Right renal pelvis (tissue), 4 donors: Measurements from ENCODE around the gene C12orf54. TPM values are rescaled to one million over a fixed set of nuclear protein-coding genes. Genes with fewer than 3 reads are reported as not detected.
A peak's percentile ranks its signal among the peaks of the same experiment; 100 is the strongest.
"Not testable (repeated sequence)": the region's sequence is repeated elsewhere in the genome, so short reads cannot be mapped to it uniquely, and the experiment has no call there.

ENCODE experiments used
- DNase-seq, 4 donors: peaks; one replicate each; pipeline ENCODE4 v3.0.0-alpha.2; 2013; ENCODE audit warnings: low read depth in 4 of 4, low spot score in 3 of 4, missing footprints in 1 of 4
- polyA plus RNA-seq, 4 donors: library from polyadenylated mRNA; unstranded; fragments of 120-200 nt; gene quantifications; one replicate each; pipeline ENCODE4 v1.2.1, GENCODE V29; 2013; ENCODE audit not compliant: insufficient read length in 4 of 4

The C12orf54 gene
- polyA plus RNA-seq, 4 donors: 0.49 to 0.77 (median 0.50) TPM; not detected in 1

DNA sequence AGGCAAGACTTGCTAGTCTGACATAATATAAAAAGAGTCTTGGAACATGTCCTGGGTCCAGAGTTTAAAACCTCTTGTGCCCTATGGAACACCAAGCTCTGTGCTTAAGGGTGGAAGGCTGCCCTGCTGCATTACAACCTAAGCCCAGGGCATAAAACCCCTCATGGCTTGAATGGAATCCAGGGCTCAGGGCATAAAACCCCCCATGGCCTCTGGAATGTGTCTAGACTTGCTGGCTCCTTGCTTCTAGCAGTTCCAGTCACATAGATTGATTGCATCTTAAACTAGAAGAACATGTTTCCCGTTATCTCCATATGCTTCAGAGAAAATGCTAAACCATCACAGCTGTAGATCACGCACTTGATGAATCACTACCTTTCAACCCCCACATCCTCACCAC, 24.5 kb downstream of the C12orf54 start:
- DNase-seq: not testable (repeated sequence)

DNA sequence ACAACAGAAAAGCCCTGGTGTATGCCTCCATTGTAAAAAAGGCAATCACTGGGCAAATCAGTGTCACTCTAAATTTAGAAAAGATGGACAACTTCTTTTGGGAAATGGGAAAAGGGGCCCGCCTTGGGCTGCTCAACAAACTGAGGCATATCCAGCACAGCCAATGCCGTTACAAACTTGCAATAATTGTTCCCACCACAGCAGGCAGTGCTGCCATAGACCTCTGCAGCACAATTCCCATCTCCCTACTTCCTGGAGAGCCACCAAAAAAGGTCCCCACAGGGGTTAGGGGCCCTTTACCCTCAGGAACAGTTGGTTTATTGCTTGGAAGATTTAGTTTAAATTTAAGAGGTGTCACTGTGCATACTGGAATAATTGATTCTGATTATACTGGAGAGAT, 26.7 kb downstream of the C12orf54 start:
- no peak for DNase-seq

DNA sequence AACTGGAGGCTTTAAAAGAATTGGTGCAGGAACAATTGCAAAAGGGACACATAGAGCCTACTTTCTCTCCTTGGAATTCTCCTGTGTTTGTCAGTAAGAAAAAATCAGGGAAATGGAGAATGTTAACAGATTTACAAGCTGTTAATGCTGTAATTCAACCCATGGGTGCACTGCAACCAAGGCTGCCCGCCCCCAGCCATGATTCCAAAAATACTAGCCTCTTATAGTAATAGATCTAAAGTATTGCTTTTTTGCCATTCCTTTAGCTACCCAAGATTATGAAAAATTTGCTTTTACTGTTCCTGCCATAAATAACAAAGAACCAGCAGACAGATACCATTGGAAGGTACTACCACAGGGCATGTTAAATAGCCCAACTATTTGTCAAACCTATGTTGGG, 27.8 kb downstream of the C12orf54 start:
- DNase-seq: no peak

DNA sequence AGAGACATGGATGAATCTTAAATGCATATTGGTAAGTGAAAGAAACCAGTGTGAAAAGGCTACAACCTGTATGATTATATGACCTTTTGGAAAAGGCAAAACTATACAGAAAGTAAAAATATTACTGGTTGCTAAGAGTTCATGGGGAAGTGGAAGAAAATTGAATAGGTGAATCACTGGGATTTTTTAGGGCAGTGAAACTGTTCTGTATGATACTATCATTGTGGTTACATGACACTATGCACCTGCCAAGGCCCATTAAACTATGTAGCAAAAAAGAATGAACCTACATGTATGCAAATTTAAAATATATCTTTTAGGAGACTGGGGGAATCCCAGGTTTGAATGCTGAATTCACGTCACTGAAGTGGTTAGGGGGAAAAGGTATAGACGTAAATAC, 30.6 kb downstream of the C12orf54 start:
- no peak for DNase-seq

DNA sequence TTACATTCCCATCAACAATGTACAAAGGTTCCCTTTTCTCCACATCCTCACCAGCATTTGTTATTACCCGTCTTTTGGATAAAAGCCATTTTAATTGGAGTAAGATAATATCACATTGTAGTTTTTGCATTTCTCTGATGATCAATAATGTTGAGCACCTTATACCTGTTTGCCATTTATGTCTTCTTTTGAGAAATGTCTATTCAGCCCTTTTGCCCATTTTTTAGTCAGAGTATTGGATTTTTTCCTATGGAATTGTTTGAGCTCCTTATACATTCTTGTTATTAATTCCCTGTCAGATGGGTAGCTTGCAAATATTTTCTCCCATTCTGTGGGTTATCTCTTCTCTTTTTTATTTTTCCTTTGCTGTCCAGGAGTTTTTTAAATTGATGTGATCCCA, 32.4 kb downstream of the C12orf54 start:
- no peak for DNase-seq

DNA sequence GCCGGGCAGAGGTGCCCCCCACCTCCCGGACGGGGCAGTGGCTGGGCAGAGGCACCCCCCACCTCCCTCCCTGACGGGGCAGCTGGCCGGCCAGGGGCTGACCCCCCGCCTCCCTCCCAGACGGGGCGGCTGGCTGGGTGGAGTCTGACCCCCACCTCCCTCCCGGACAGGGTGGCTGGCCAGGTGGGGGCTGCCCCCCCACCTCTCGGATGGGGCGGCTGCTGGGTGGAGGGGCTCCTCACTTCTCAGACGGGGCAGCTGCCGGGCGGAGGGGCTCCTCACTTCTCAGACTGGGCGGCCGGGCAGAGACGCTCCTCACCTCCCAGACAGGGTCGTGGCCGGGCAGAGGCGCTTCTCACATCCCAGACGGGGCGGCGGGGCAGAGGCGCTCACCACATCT, 38.1 kb downstream of the C12orf54 start:
- DNase-seq: not testable (repeated sequence)

DNA sequence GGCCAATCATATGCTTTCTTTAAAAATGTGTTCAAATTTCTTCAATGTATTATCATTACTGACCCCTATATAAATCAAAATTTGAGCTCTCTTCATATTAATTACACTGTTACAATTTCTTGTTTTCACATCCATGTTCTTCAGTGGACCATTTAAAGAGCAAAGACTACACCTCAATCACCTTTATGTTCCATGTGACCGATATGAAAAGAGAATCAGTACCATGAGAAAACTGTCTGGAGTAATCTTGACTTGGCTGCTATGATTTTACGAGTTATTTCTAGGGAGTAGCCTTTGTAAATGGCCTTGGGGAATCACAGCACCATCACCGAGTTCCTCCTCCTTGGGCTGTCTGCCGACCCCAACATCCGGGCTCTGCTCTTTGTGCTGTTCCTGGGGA, 43.0 kb downstream of the C12orf54 start, which contains the start of gene OR8S1:
Gene OR8S1 (plus strand): TSS at position 301 of the 400 bp plus-strand sequence. CDS start 0 bp downstream, at position 301.
- no peak for DNase-seq

DNA sequence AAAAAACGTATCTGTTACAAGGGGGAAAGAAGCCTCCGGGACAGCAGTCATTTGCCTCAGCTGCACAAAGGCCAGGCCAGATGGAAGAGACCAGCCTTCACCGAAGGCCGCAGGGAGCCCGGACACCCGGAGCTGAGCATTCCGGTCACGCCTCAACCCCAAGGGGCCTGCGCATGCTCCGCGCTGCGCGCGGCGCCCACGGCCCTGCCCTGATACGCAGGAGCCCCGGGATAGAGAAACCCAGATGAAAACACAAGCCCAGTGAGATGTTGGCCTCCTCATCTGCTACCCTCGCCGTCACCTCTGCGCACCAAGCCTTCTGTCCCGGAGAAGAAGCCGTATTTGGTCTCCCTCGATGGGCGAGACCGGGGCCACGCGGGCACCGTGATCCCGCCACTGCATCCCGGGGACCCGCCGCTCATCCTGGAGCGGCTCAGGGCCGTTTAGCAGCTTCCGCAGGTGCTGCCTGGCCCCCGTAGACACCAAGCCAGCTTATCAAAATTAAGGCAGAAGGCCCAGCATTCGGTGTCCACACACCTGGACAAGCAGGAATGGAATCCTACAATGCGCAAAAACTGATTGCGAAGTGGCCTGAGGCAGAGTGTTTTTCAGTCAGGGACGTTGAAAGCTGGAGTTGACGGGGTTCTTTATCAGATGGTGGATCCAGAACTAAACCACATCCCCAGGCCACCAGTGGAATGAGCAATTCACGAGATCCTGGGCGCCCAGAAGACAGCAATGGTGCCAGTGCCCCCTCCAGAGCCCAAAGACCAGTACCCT, 45.8 kb downstream of the C12orf54 start:
- DNase-seq: no peak

DNA sequence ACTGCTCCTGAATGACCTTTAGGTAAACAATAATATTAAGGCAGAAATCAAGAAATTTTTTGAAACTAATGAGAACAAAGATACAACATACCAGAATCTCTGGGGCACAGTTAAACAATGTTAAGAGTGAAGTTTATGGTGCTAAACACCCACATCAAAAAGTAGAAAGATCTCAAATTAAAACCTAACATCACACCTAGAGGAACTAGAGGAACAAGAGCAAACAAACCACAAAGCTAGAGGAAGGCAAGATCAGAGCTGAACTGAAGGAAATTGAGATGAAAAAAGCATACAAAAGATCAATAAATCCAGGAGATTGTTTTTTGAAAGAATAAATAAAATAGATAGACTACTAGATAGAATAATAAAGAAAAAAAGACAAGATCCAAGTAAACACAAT, 50.3 kb downstream of the C12orf54 start:
- no peak for DNase-seq

DNA sequence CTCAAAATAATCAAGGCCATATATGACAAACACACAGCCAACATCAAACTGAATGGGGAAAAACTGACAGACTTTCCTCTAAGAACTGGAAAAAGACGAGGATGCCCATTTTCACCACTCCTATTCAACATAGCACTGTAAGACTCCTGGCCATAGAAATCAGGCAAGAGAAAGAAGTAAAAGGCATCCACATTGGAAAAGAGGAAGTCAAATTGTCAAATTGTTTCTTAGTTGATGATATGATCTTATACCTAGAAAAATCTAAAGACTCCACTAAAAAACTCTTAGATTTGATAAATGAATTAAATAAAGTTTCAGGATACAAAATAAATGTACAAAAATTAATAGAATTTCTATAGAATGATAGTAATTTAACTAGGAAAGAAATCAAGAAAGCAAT, 54.3 kb downstream of the C12orf54 start:
- no peak for DNase-seq

DNA sequence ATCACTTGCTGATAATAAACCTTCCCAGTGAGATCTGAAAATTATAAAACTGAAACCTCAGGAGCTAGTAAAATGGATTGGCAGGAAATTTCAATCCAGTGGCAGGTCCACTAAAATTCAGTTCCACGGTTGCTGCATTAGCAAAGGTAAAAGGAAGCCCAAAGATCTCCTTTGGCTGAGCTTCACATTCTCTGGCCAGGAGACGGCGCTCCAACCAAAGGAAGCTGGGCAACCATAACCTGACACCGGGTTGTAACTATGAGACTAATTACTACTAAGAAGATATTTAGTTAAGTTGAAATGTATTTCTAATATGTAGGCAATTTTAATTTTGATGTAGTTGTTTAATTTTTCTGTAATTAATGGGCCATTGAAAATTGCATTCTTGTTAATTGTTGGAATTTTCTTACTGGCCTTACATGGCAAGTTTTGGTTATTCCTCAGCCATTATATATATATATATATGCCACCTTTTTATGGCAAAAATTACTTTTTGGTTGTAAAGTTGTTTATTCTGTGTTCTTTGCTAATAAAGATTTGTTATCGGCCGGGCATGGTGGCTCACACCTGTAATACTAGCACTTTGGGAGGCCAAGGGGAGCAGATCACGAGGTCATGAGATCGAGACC, 60.1 kb downstream of the C12orf54 start:
- DNase-seq: peak in 1 of 4 donors; percentile 1

DNA sequence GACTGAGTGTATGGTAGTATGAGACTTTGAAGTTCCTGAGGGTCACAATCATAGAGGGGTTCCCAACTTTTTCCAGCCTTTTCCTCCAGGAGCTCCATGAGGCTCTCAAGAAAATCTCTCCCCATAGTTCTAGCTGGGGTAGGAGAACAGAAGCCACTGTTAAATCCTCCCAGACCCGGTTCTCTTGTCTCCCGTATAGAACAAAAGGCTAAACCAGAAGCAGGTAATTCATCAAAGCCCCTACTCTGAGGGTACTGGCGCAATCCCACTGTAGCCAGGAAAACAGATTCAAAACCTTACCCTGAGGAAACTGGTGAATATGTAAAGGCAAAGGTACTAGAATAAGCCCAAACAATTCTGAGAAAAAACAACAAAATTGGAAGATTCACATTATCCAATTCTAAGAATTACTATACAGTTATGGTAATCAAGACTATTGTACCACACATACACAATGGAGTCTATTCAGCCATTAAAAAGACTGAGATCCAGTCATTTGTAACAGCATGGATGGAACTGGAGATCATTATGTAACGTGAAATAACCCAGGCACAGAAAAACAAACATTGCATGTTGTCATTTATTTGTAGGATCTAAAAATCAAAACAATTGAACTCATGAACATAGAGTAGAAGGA, 63.7 kb downstream of the C12orf54 start:
- DNase-seq: no peak

Other genes with a start within 250 kb of the C12orf54 start
- 10 to 100 TPM; 21.8 to 26.5 (median 24.1) TPM for gene ZNF641, start 131.6 kb upstream of the C12orf54 start, polyA plus RNA-seq
- gene ANP32D, start 9.9 kb upstream of the C12orf54 start, polyA plus RNA-seq: under 1 TPM in 3 of 4 donors, not detected in 1; 0.18 to 0.31 (median 0.20) TPM
- gene OR8S1, start 43.1 kb downstream of the C12orf54 start, polyA plus RNA-seq: not detected
- gene LALBA, start 87.5 kb downstream of the C12orf54 start, polyA plus RNA-seq: not detected
- 10 to 100 TPM; 44.9 to 58.1 (median 51.0) TPM for gene KANSL2, start 199.7 kb downstream of the C12orf54 start, polyA plus RNA-seq
- gene CCNT1, start 234.2 kb downstream of the C12orf54 start, polyA plus RNA-seq: 10 to 100 TPM; 26.1 to 33.4 (median 30.9) TPM